SK-N-SH (cell line): ENCODE results near the gene TJP1.

Source experiments
- EP300 ChIP-seq, 2 experiments: IDR thresholded peaks; 2 replicates each; pipeline versions ENCODE4 v1.4.0 to v1.6.1; 2012; ENCODE audit warnings: borderline replicate concordance in 1 of 2, low read depth in 1 of 2, low read length in 1 of 2
- JUND ChIP-seq: IDR thresholded peaks from 2 replicates; pipeline ENCODE4 v1.4.0; 2012
- NFIC ChIP-seq: IDR thresholded peaks from 2 replicates; pipeline ENCODE4 v1.4.0; 2012; ENCODE audit warnings: borderline replicate concordance
- NRF1 ChIP-seq: IDR thresholded peaks from 2 replicates; pipeline ENCODE4 v1.6.1; 2012; ENCODE audit warnings: low read depth, mild to moderate bottlenecking, low read length
- POLR2AphosphoS5 ChIP-seq: IDR thresholded peaks from 2 replicates; pipeline ENCODE4 v1.6.1; 2012; ENCODE audit warnings: low read depth, low read length
- RCOR1 ChIP-seq: fragments of 150-350 bp; IDR thresholded peaks from 2 replicates; pipeline ENCODE4 v1.6.1; 2017; ENCODE audit warnings: antibody characterized with exemption, low read length
- TAF1 ChIP-seq: IDR thresholded peaks from 2 replicates; pipeline ENCODE4 v1.6.1; 2012; ENCODE audit warnings: low read depth, mild to moderate bottlenecking, low read length, moderate library complexity, borderline replicate concordance
- YY1 ChIP-seq: IDR thresholded peaks from 2 replicates; pipeline ENCODE4 v1.4.0; 2012; ENCODE audit warnings: low read depth, mild to moderate bottlenecking
- TF ChIP-seq, protein P1 (sequence below): fragments of 200-600 bp; sonication (generic); IDR thresholded peaks from 2 replicates; pipeline ENCODE4 v1.6.1; 2017; ENCODE audit warnings: antibody characterized with exemption, mild to moderate bottlenecking, moderate library complexity
- TF ChIP-seq, protein P2 (sequence below): fragments of 150-350 bp; IDR thresholded peaks from 2 replicates; pipeline ENCODE4 v1.6.1; 2017; ENCODE audit warnings: antibody characterized with exemption, low read length, low read depth, borderline replicate concordance

DNA sequence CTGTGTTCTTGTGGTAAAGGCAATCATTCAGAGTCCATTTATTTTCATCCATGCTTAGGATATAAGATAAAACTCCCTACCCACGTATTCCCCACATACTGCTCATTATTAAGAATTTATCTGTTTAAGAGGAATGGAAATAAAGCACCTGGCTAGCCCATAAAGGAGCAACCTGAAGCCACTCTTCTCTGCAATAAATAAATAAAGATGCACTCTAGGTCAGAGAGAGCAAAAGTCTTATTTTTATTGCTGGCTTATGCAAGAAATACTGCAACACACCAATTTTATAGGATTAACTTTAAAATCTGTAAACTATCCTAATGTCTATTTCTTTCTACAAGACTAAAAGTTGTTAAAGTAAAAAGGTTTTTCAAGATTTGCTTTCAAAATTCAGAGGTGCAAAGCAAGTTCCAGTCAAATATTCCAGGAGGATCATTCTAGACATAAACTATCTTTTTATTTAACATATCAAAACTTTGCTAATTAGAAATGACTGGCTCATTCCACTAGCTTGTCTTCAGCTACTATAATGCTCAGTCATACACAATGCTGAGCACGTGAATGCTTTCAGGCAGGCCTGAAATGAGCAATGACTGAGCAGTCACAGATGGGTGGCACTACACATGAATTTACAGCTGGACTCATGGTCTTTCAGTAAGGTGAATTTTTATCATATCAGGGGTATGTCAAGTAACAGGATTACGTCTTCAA, 7.1 kb downstream of the TJP1 start:
- TF ChIP-seq, protein P1, sequence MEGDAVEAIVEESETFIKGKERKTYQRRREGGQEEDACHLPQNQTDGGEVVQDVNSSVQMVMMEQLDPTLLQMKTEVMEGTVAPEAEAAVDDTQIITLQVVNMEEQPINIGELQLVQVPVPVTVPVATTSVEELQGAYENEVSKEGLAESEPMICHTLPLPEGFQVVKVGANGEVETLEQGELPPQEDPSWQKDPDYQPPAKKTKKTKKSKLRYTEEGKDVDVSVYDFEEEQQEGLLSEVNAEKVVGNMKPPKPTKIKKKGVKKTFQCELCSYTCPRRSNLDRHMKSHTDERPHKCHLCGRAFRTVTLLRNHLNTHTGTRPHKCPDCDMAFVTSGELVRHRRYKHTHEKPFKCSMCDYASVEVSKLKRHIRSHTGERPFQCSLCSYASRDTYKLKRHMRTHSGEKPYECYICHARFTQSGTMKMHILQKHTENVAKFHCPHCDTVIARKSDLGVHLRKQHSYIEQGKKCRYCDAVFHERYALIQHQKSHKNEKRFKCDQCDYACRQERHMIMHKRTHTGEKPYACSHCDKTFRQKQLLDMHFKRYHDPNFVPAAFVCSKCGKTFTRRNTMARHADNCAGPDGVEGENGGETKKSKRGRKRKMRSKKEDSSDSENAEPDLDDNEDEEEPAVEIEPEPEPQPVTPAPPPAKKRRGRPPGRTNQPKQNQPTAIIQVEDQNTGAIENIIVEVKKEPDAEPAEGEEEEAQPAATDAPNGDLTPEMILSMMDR = no peak
- no peak for TF ChIP-seq YY1
- no peak for TF ChIP-seq NRF1
- TF ChIP-seq JUND = no peak
- TF ChIP-seq, protein P2, sequence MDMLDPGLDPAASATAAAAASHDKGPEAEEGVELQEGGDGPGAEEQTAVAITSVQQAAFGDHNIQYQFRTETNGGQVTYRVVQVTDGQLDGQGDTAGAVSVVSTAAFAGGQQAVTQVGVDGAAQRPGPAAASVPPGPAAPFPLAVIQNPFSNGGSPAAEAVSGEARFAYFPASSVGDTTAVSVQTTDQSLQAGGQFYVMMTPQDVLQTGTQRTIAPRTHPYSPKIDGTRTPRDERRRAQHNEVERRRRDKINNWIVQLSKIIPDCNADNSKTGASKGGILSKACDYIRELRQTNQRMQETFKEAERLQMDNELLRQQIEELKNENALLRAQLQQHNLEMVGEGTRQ = no peak
- no peak for TF ChIP-seq RCOR1
- no peak for TF ChIP-seq TAF1
- TF ChIP-seq POLR2AphosphoS5 = no peak
- TF ChIP-seq NFIC = no peak
- TF ChIP-seq EP300 (IDR thresholded peaks at IDR 0.05; ENCODE audit: borderline replicate concordance in 1 of 2, low read depth in 1 of 2, low read length in 1 of 2) = no peak
